PFSK-1 (cell line): Measurements from ENCODE around the gene WDR20.

Experiments used
- FOXP2 ChIP-seq: optimal IDR thresholded peaks from 2 replicates; pipeline ENCODE3; 2011; ENCODE audit warnings: borderline replicate concordance, control low read depth, inconsistent platforms; ENCODE audit not compliant: insufficient read depth; ENCODE audit errors: extremely low read length, extremely low read depth
- POLR2AphosphoS5 ChIP-seq: IDR thresholded peaks from 2 replicates; pipeline ENCODE4 v1.6.1; 2012; ENCODE audit warnings: low read depth, mild to moderate bottlenecking, control low read depth, low read length, moderate library complexity

- TF ChIP-seq POLR2AphosphoS5, result no peak
- no peak for TF ChIP-seq FOXP2
Observed at GRCh38 chr14:102150744-102151143, 11.0 kb downstream of the WDR20 start.
